K562 (cell line): ENCODE measurements around the gene CIB2. TPM values are rescaled to one million over a fixed set of nuclear protein-coding genes. Genes with fewer than 3 reads are reported as not detected.

Experiments
- ATAC-seq: fragments of 200-7000 bp; cut with Tn5 transposase; 3 replicates; pipeline ENCODE4 v1.9.1; 2020; ENCODE audit warnings: moderate library complexity
- BruUV-seq: library from RNA; stranded (reverse); fragments of 400-500 nt; replicated peaks from 2 replicates; lab custom pipeline; 2021; lab: Mats Ljungman, UMichigan
- CTCF ChIA-PET: fragments of 300-600 bp; formaldehyde crosslinking; extraction: SDS; loops from one replicate; lab custom pipeline; 2021; ENCODE audit warnings: low intra/inter-chr PET ratio; lab: Yijun Ruan, JAX
- POLR2A ChIA-PET: fragments of 300-600, 350-650 bp; sonication (Branson Sonifier 250); formaldehyde crosslinking; extraction: SDS; loops from one replicate; lab custom pipeline; 2021; ENCODE audit warnings: antibody characterized with exemption, inconsistent platforms; lab: Yijun Ruan, JAX
- DNase-seq, 4 experiments: peaks; one replicate each; pipeline versions ENCODE4 v3.0.0 to v3.0.0-alpha.2; 2011 to 2018; ENCODE audit warnings: low spot score in 3 of 4, mixed read lengths in 3 of 4; ENCODE audit errors: extremely low read depth in 1 of 4
- FAIRE-seq: peaks from 2 replicates; lab custom pipeline; 2011; peaks lifted over from hg19 to GRCh38; lab: Jason Lieb, UNC
- H2AFZ ChIP-seq: 2 replicates; pipeline ENCODE4 v1.6.0; 2011; ENCODE audit warnings: low read depth, low read length, control low read depth, inconsistent platforms
- H3K27ac ChIP-seq: fragments of 200-600 bp; 3 replicates; pipeline ENCODE4 v1.8.0; 2011; ENCODE audit warnings: low read depth, mild to moderate bottlenecking, control low read depth, inconsistent platforms, low read length, moderate library complexity, mixed read lengths; ENCODE audit errors: extremely low read depth
- H3K27me3 ChIP-seq, 2 experiments: fragments of 300-600 bp in 1 of 2; 2 replicates in 1 of 2; 3 replicates in 1 of 2; pipeline versions ENCODE4 v1.6.0 to v1.8.0; 2011; ENCODE audit warnings: inconsistent platforms in 2 of 2, low read length in 2 of 2, mild to moderate bottlenecking in 1 of 2, mixed read lengths in 1 of 2, moderate library complexity in 1 of 2; ENCODE audit not compliant: control insufficient read depth in 2 of 2, insufficient read depth in 2 of 2
- H3K36me3 ChIP-seq: fragments of 300-600 bp; 3 replicates; pipeline ENCODE4 v1.8.0; 2011; ENCODE audit warnings: mild to moderate bottlenecking, low read length, inconsistent platforms; ENCODE audit not compliant: control insufficient read depth, insufficient read depth
- H3K4me1 ChIP-seq, 2 experiments: fragments of 200-600 bp in 1 of 2; replicated peaks in 1 of 2; 2 replicates in 1 of 2; 3 replicates in 1 of 2; pipeline versions ENCODE4 v1.5.1 to v1.8.0; 2011; ENCODE audit warnings: inconsistent platforms in 2 of 2, low read length in 2 of 2, mild to moderate bottlenecking in 1 of 2, mixed read lengths in 1 of 2, moderate library complexity in 1 of 2; ENCODE audit not compliant: control insufficient read depth in 2 of 2, insufficient read depth in 2 of 2
- H3K4me2 ChIP-seq: 2 replicates; pipeline ENCODE4 v1.6.1; 2011; ENCODE audit warnings: low read length, control low read depth, inconsistent platforms, mixed read lengths; ENCODE audit not compliant: insufficient read depth
- H3K4me3 ChIP-seq: fragments of 200-600 bp; sonication (generic), shearing (Covaris generic); 2 replicates; pipeline ENCODE4 v1.5.1; 2016; ENCODE audit warnings: control low read depth, inconsistent platforms
- H3K79me2 ChIP-seq: fragments of 200-600 bp; 3 replicates; pipeline ENCODE4 v1.8.0; 2011; ENCODE audit warnings: low read length, inconsistent platforms; ENCODE audit not compliant: control insufficient read depth, insufficient read depth
- H3K9ac ChIP-seq, 2 experiments: 2 replicates each; pipeline versions ENCODE4 v1.6.0 to v1.6.1; 2011; ENCODE audit warnings: low read depth in 2 of 2, low read length in 2 of 2, control low read depth in 1 of 2, inconsistent platforms in 1 of 2, mild to moderate bottlenecking in 1 of 2, mixed read lengths in 1 of 2; ENCODE audit not compliant: insufficient read depth in 1 of 2
- H3K9me1 ChIP-seq: one replicate; pipeline ENCODE4 v1.6.0; 2011; ENCODE audit warnings: inconsistent platforms, mild to moderate bottlenecking, low read length, moderate library complexity; ENCODE audit not compliant: control insufficient read depth, insufficient read depth
- H3K9me3 ChIP-seq: replicated peaks from 2 replicates; pipeline ENCODE4 v1.5.1; 2011; ENCODE audit warnings: low read depth, low read length, inconsistent platforms; ENCODE audit not compliant: control insufficient read depth, insufficient read depth
- H4K20me1 ChIP-seq: replicated peaks from 2 replicates; pipeline ENCODE4 v1.6.1; 2011; ENCODE audit warnings: low read length, inconsistent platforms, mixed read lengths; ENCODE audit not compliant: control insufficient read depth, insufficient read depth
- ETV5 ChIP-seq: sonication (generic); formaldehyde crosslinking; IDR thresholded peaks from 2 replicates; pipeline ENCODE4 v1.4.0; 2020; ENCODE audit warnings: low read depth, mild to moderate bottlenecking, missing genetic modification reagents
- SETDB1 ChIP-seq: IDR thresholded peaks from one replicate; pipeline ENCODE4 v1.6.1; 2012; ENCODE audit warnings: low read length, control low read depth, inconsistent platforms
- SMAD2 ChIP-seq: fragments of 150-350 bp; IDR thresholded peaks from 2 replicates; pipeline ENCODE4 v1.6.1; 2014; ENCODE audit warnings: low read depth, mild to moderate bottlenecking, low read length
- ZNF134 ChIP-seq: fragments of 250-450 bp; sonication (Bioruptor Pico); conservative IDR thresholded peaks from 2 replicates; pipeline ENCODE4 v1.4.0; 2020
- ZNF253 ChIP-seq: fragments of 250-450 bp; sonication (Bioruptor Pico); conservative IDR thresholded peaks from 2 replicates; pipeline ENCODE4 v1.6.1; 2021; ENCODE audit warnings: mild to moderate bottlenecking
- WGBS: fragments of 100-300 bp; shearing (Covaris generic); methylation state at CpG from one replicate; pipeline ENCODE4 v1.1.6; 2016; ENCODE audit warnings: low coverage, mixed read lengths; ENCODE audit not compliant: insufficient coverage; ENCODE audit errors: missing lambda C conversion rate; 5-methylcytosine and 5-hydroxymethylcytosine counted together
- in situ Hi-C: fragments of 300-500 bp; cut with MboI; formaldehyde crosslinking; loops from 4 replicates; pipeline ENCODE4 v1.15.0; 2018; ENCODE audit warnings: inconsistent platforms, mixed read lengths
- intact Hi-C: fragments of 100-400 bp; cut with micrococcal nuclease; formaldehyde crosslinking; loops from 2 replicates; pipeline ENCODE4 v1.14.2; 2022
- polyA plus RNA-seq, 8 experiments: library from polyadenylated mRNA; depleted of rRNA in 4 of 8; stranded (reverse) in 5 of 8; unstranded in 3 of 8; fragments of >200 nt; fragmentation: Nextera tagmentation in 2 of 8; fragmentation: Illumina TruSeq in 1 of 8; extraction: Ambion mirVana in 2 of 8; extraction: Trizol in 1 of 8; gene quantifications; 2 replicates each; pipeline versions ENCODE4 v1.2.1 to v1.2.3, GENCODE V29; 2011 to 2014; ENCODE audit warnings: inconsistent platforms in 1 of 8, missing spikeins in 1 of 8
- total RNA-seq, 7 experiments: library from RNA; depleted of rRNA in 6 of 7; stranded (reverse); fragments of >200 nt in 6 of 7; fragmentation: Illumina TruSeq in 2 of 7; extraction: Trizol in 2 of 7; gene quantifications; 2 replicates each; pipeline versions ENCODE4 v1.2.1 to v1.2.3, GENCODE V29; 2011 to 2021; ENCODE audit warnings: low replicate concordance in 1 of 7
- TF ChIP-seq, protein P1 (sequence below): fragments of 250-450 bp; sonication (Bioruptor Pico); IDR thresholded peaks from 2 replicates; pipeline ENCODE4 v1.5.1; 2021; ENCODE audit warnings: mild to moderate bottlenecking
- TF ChIP-seq, protein P2 (sequence below), 3 experiments: fragments of 200-800 bp in 1 of 3; fragments of 250-450 bp in 1 of 3; fragments of 450-650 bp in 1 of 3; sonication (Bioruptor Pico) in 1 of 3; sonication (Bioruptor generic) in 1 of 3; formaldehyde crosslinking in 1 of 3; IDR thresholded peaks; 2 replicates each; pipeline versions ENCODE4 v1.6.1 to v1.8.0; 2016 to 2022; ENCODE audit warnings: mild to moderate bottlenecking in 2 of 3, missing genetic modification characterization in 2 of 3, missing compliant biosample characterization in 1 of 3, moderate library complexity in 1 of 3

The CIB2 gene
- total and polyA plus RNA-seq, 9 of the 15 experiments (the other 6 are each of a cell fraction or from before 2014, with no cell fraction given), result 1.5 to 37.4 (median 19.4) TPM

DNA sequence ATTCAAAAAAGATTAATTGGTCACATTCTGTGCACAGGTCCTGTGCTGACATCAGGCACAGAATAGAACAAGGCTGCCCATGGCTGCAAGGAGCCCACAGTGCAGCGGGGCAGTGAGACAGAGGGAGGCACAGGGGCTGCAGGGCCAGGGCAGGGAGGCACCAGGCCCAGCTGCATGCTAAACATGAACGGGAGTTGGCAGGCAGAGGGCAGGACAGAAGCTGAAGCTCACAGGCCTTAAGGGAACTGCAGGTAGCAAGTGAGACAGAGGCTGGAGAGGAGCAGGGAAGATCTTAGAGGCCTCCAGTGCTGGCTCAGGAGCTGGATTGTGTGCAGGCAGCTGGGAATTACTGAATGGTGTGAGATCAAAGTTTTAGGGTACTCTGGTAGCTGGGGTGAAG is 44.1 kb upstream of the CIB2 start:
- CTCF ChIA-PET, result no interaction called here
- DNase-seq (no peak), FAIRE-seq (no peak), ATAC-seq (no peak)
- Histone ChIP-seq H3K36me3 (peaks cover 20% of the 10 kb centered on the region; the same call in 1 of the 3 replicates), H3K27ac (no peak overlapping the region), H3K9me1 (no peaks in the 10 kb centered on the region), H3K27me3 (peaks cover 4 to 11% of the 10 kb centered on the region in 2 experiments; a peak in 3 of 5 replicates), H3K4me2 (no peak overlapping the region), H3K9me3 (no peaks in the 10 kb centered on the region), H3K9ac (peak overlapping the region in 1 of 2 experiments; percentile 64; a peak in 2 of 4 replicates), H3K4me1 (peaks cover 3 to 18% of the 10 kb centered on the region in 2 experiments; a peak in 3 of 5 replicates), H3K79me2 (no peaks in the 10 kb centered on the region), H3K4me3 (no peak overlapping the region), H2AFZ (no peak overlapping the region), H4K20me1 (0 out of 2 replicates have a peak, but pooled peaks cover 4% of the 10 kb centered on the region)
- BruUV-seq, result no TSS peak
- intact Hi-C loops (no loop called here), in situ Hi-C loops (no loop called here)
- POLR2A ChIA-PET, result interaction anchor here (0.6 to 0.7 kb wide), 2 partner anchors 34 to 49 kb away, joined by 3 to 4 read pairs; no protein-coding TSS in a partner anchor
- TF ChIP-seq ETV5 (CRISPR knock-in tag) (no peak), SMAD2 (no peak), ZNF253 (CRISPR knock-in tag) (no peak), ZNF134 (no peak), SETDB1 (no peak)
- TF ChIP-seq, protein P1, sequence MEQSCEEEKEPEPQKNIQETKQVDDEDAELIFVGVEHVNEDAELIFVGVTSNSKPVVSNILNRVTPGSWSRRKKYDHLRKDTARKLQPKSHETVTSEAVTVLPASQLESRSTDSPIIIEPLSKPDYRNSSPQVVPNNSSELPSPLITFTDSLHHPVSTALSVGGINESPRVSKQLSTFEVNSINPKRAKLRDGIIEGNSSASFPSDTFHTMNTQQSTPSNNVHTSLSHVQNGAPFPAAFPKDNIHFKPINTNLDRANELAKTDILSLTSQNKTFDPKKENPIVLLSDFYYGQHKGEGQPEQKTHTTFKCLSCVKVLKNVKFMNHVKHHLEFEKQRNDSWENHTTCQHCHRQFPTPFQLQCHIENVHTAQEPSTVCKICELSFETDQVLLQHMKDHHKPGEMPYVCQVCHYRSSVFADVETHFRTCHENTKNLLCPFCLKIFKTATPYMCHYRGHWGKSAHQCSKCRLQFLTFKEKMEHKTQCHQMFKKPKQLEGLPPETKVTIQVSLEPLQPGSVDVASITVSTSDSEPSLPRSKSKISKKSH, result no peak
- TF ChIP-seq, protein P2, sequence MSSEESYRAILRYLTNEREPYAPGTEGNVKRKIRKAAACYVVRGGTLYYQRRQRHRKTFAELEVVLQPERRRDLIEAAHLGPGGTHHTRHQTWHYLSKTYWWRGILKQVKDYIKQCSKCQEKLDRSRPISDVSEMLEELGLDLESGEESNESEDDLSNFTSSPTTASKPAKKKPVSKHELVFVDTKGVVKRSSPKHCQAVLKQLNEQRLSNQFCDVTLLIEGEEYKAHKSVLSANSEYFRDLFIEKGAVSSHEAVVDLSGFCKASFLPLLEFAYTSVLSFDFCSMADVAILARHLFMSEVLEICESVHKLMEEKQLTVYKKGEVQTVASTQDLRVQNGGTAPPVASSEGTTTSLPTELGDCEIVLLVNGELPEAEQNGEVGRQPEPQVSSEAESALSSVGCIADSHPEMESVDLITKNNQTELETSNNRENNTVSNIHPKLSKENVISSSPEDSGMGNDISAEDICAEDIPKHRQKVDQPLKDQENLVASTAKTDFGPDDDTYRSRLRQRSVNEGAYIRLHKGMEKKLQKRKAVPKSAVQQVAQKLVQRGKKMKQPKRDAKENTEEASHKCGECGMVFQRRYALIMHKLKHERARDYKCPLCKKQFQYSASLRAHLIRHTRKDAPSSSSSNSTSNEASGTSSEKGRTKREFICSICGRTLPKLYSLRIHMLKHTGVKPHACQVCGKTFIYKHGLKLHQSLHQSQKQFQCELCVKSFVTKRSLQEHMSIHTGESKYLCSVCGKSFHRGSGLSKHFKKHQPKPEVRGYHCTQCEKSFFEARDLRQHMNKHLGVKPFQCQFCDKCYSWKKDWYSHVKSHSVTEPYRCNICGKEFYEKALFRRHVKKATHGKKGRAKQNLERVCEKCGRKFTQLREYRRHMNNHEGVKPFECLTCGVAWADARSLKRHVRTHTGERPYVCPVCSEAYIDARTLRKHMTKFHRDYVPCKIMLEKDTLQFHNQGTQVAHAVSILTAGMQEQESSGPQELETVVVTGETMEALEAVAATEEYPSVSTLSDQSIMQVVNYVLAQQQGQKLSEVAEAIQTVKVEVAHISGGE (CRISPR knock-in tag; IDR thresholded peaks at IDR 0.05), result no peak
- 13% methylated on average over 2 of the region's 2 CpGs for WGBS
